COLO668 (cell line): ENCODE data around the gene KCNH1.

ENCODE experiments used
- DNase-seq: peaks from one replicate; lab custom pipeline; 2025; ENCODE audit not compliant: unreplicated experiment; lab: John Stamatoyannopoulos, UW

Gene KCNH1

GRCh38 chr1:210655511-210655910 is 478.4 kb downstream of the KCNH1 start:
- no peak for DNase-seq

DNA sequence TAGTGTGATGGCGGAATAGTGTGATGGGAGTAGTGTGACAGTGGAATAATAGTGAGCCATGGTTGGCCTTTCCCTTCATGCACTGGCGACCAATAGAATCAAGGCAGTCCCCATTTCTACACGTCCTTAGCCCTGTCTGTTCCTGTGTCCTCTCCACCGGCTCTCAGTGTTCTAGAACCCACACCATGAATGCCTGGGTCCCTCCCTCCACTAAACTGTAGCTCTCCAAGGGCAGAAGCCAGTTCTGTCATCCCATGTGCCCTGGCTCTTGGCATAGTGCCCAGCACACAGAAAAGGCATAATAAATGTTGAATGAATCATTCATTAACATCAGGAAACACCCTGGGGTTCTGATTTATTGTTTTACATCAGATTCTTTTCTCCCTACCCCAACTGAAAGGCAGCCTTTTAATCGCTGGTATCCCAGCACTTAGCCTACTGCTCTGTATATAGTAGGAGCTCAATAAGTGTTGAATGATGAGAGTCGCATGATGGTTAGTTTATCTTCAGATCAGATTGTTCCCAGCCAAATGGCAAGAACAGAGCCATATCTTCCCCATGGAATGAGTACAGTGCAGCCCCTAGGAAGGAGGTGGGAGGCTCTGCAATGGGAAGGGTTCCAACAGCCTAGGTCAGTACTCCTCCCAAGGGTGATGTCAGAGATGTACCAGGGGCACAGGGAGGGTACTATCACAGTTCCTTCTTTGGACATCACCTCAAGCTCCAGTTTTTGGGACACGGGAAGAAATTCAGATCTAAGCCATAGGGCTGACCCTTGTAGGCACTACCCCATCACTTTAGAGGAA is 479.6 kb downstream of the KCNH1 start:
- peak; percentile 76 for DNase-seq

- DNase-seq: peak; percentile 36
Observed at GRCh38 chr1:210653771-210654170, 480.2 kb downstream of the KCNH1 start.

- no peak for DNase-seq
Observed at GRCh38 chr1:210652329-210652954, 481.5 kb downstream of the KCNH1 start.

DNA sequence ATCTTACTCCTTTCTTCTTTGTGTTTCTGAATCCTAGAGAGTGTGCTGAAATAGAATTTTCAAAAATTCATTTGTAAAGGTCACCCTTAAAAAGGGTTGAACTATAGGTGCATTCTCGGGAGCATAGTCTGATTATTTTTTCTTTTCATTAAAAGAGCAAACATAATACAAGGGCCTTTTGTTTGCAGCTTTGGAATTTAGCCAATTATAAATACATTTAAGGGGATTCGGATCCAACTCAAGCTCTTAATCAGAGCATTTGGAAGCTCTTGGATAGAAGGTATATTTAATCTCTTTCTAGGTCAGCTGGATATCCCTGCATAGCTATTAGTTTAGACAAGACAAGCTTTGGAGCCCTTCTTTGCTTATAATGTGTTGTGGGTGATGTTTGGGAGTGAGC is 483.5 kb downstream of the KCNH1 start:
- DNase-seq: no peak

DNA sequence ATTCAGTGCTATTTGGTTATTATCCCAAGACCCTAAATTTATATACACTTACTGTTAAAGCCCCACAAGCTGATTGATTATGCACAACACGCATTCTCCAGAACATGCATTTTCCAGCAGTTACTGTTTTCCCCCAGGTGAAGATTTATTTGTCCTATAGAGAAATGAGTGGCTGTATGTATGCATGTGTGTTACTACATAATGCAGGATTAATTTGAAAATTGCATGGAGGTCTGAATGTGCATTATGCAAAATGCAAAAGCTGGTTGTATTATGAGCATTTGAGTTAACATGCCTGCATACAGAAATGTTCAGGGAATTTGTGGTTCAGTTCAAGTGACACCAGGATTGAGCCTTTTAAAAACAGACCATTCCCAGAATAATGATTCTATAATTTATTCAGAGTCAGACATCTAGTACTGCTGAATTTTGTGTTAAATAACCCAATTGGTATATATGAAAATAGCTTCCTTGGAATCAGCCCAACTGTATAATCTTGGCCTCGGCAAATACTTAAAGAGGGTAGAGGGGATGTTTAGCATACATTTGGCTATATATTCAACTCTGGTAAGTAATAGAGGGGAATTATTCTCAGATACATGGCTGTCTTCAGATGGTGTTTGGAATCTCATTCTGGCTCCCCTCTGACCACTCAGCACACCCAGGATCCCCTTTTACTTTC is 485.2 kb downstream of the KCNH1 start:
- no peak for DNase-seq

DNA sequence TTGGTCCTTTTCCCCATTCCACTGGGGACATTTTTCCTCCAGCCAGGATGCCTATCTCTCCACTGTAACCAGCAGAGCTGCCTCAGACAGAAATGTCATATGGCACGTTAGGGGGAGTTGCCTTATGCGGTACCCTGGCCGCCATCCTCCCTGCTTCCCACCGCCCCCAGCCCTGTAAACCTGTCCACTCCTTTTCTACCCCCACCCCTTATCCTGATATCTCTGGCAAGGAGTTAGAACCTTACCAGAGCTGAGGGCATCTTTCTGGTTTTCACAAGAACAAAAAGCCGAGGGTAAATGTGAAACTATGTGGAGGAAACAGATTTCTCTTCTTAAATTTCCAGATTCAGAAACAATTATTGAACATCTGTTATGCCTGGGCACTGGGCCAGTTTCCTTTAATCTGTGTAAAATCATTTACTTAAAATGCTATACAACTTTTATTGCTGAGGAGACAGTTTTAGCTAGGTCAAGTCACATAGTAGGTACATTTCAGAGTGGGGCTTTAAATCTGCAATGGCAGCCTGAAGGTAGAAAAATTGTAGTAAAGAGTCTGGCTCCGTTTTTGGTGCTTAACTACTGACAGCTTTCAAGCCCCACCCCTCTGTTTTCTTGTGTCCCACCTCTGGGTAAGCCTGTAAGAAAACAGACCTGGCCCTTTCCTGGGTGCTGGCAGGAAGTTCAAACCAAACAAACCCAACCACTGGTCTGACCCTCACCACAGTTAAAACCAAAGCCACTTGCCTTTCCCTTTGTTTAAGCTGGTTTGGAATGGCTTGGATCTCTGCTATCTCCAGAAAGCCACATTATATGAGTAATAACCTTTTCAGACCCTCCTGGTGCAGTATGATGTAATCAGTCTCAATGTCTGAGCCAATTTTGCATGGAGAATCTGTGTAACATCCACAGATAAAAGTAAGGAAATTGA is 486.3 kb downstream of the KCNH1 start:
- DNase-seq: no peak

GRCh38 chr1:210646258-210646616 is 487.7 kb downstream of the KCNH1 start:
- no peak for DNase-seq

GRCh38 chr1:210645582-210646257 is 488.2 kb downstream of the KCNH1 start:
- no peak for DNase-seq

DNA sequence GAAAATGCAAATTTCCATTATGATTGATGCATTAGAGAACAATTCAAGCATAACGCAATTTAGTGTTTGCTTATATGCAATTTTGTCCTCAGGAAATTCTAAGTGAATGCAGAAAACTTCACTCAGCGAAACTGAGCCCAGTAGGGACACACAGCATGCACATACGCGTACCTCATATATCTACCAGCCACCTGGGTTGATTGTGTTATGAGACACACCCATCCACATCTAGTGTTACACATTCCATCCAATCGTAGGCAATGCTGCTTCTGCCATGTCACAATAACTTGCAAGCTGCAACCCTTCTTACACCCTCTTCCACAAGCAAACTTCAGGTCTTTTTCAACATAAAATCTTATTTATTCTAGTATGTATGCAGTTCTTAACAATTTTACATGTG is 492.4 kb downstream of the KCNH1 start:
- DNase-seq: no peak

DNA sequence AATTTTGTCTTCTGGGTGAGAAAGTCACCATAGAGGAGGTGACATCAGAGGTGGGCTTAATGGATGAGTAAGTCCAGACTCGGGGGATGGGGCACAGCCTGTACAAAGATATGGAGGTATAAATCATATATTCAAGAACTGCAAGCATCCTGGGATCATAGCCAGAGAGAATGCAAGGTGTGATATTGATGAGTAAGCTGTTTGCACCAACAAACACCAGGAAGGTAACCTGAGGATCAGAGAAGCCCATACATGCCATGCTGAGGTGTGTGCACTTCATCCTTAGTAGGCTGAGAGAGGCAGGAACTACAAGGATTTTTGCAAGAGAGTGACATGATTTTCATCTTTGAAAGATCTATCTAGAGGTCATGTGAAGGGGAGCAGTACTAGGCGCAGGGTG is 498.8 kb downstream of the KCNH1 start:
- DNase-seq: no peak

DNA sequence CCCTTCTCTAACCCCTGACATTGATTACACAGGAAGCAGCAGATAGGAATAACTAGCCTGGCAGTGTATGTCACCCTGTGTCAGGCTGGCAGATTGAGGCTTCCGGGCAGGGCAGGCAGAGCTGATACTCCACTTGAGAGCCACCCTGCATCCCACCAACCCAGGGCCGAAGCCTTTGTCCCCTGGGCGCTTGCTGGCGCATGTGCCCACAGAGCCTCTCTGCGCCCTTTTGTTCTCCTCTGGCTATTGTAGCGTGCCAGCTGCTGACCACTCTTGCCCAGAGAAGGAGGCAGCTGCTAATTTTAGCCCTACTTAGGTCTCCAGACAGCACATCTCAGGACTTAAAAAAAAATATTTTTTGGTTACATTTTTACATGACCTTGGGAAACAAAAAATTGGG is 500.3 kb downstream of the KCNH1 start:
- peak; percentile 78 for DNase-seq

- no peak for DNase-seq
Observed at GRCh38 chr1:210633140-210633539, 500.8 kb downstream of the KCNH1 start.

GRCh38 chr1:210631399-210631798 is 502.5 kb downstream of the KCNH1 start:
- DNase-seq: no peak

DNA sequence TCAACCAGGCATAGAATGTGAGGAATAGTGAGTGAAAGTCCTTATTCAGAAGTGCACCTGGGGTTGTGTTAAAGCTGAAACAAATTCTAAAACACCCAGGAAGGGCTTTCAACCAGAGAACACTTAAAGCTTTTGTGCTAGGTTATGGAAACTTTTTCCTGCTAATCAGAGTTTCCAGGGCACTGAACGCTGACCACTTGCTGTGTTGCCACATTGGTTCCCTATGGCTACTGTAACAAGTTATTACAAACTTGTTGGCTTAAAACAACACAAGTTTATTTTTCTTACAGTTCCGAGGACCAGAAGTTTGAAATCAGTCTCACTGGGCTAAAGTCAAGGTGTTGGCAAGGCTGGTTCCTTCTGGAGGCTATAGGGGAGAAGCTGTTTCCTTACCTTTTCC is 504.7 kb downstream of the KCNH1 start:
- no peak for DNase-seq

DNA sequence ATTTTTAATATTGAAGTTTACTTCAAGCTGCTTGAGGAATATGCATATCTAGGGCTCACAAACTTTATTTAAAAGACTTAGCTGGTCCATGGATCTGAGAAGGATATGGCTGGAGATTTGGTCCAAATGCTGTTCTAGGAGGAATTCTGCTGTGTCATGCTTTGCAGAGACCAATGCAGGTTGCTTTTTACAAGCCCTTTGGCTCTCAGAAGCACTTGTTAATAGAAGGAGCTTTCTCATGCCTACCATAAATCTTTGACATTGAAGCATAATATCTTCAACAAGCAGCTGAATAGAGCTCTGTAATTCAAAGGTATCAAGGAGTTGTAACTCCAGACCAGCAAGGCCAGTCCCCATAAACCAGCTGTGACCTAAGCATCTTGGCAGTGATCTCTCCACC is 506.2 kb downstream of the KCNH1 start:
- no peak for DNase-seq
